ENCODE results near the gene PLSCR3.

Gene PLSCR3

DNA sequence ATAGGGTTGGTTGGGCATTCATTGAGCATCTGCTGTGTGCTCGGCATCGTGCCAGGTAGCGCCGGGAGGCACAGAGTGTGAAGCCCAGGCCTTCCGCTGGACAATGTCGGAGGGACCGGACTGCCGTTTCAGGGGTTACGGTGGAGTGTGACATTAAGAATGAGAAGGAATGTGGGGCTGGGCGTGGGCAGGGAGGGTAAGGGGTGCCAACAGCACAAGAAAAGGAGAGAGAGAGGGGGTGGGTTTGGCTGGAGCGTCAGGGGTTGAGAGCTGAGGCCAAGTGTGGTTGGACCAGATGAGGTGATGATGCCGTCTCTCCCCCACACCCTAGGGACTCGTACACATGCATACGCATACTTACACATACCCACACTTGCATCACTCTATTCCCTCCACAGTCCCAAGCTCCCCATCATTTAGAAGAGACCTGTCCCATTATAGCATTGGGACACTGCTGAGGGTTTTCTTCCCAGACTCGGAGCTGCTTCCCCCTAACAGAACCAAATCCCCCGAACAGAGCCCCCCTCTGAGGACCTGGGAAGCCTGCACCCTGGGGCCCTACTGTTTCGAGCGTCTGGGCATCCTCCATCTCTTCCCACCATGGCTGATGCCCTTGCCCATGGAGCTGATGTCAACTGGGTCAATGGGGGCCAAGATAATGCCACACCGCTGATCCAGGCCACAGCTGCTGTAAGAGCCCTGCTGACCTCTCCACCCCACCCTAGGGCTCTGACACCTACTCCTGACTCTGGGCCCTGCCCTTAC lies 45.7 kb downstream of the PLSCR3 start:
- no peak for TF ChIP-seq ZNF70 (CRISPR knock-in tag; IDR thresholded peaks at IDR 0.05)
- TF ChIP-seq, protein P1, sequence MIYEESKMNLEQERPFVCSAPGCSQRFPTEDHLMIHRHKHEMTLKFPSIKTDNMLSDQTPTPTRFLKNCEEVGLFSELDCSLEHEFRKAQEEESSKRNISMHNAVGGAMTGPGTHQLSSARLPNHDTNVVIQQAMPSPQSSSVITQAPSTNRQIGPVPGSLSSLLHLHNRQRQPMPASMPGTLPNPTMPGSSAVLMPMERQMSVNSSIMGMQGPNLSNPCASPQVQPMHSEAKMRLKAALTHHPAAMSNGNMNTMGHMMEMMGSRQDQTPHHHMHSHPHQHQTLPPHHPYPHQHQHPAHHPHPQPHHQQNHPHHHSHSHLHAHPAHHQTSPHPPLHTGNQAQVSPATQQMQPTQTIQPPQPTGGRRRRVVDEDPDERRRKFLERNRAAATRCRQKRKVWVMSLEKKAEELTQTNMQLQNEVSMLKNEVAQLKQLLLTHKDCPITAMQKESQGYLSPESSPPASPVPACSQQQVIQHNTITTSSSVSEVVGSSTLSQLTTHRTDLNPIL (CRISPR knock-in tag; IDR thresholded peaks at IDR 0.05; ENCODE audit: low read depth): no peak
- no peak for TF ChIP-seq ISL1 (CRISPR knock-in tag; IDR thresholded peaks at IDR 0.05)

DNA sequence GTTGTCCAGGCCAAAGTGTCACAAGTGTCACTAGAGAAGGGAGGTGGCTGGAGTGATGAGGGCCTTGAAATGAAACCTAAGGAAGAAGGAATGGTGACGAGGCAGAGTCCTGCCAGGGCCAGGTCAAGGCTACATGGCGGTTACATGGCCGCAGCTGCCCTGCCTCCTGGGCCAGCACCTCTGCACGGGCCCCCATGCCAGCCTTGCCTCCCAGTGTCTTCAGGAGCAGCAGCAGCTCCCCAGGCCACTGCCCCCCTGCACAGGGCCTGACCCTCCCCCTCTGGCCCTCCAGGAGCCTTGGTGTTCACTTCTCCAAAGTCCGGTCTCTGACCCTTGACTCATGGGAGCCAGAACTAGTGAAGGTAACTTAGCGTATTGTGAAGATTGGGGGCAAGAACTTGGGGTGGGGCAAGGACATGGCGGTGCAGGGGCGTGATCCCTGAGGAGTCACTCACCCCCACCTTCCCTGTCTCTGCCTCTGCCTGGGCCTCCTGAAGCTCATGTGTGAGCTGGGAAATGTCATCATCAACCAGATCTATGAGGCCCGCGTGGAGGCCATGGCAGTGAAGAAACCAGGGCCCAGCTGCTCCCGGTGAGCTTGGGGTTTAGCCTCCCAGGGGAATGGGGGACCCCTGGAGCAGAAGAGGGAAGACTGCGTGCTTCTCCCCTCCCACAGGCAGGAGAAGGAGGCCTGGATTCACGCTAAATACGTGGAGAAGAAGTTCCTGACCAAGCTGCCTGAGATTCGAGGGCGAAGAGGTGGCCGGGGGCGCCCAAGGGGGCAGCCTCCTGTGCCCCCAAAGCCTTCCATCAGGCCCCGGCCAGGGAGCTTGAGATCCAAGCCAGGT lies 46.5 kb downstream of the PLSCR3 start:
- no peak for ATAC-seq
- TF ChIP-seq ISL1 (CRISPR knock-in tag; IDR thresholded peaks at IDR 0.05): no peak
- TF ChIP-seq ARNTL (CRISPR knock-in tag; IDR thresholded peaks at IDR 0.05; ENCODE audit: borderline replicate concordance, low read depth): no peak
- TF ChIP-seq ZNF70 (CRISPR knock-in tag; IDR thresholded peaks at IDR 0.05): no peak
- TF ChIP-seq, protein P1 (CRISPR knock-in tag; IDR thresholded peaks at IDR 0.05; ENCODE audit: low read depth): no peak
- TF ChIP-seq ZNF565 (CRISPR knock-in tag; conservative IDR thresholded peaks at IDR 0.05; ENCODE audit: low read depth): no peak
- no peak for TF ChIP-seq PPARA (CRISPR knock-in tag; IDR thresholded peaks at IDR 0.05; ENCODE audit: borderline replicate concordance)

More for the DNA sequence above, 45.7 kb downstream of the PLSCR3 start:
- ATAC-seq: no peak

GRCh38 chr17:7346761-7347614 lies 47.3 kb downstream of the PLSCR3 start:
- no peak for ATAC-seq
- TF ChIP-seq BACH2 (CRISPR knock-in tag; IDR thresholded peaks at IDR 0.05; ENCODE audit: borderline replicate concordance): no peak
- TF ChIP-seq GLIS3 (CRISPR knock-in tag; IDR thresholded peaks at IDR 0.05): no peak
- TF ChIP-seq ZFP3 (CRISPR knock-in tag; IDR thresholded peaks at IDR 0.05): no peak
- TF ChIP-seq ISL1 (CRISPR knock-in tag; IDR thresholded peaks at IDR 0.05): no peak
- TF ChIP-seq POU6F1 (CRISPR knock-in tag; IDR thresholded peaks at IDR 0.05; ENCODE audit: borderline replicate concordance, low read depth): no peak
- TF ChIP-seq ESRRG (CRISPR knock-in tag; IDR thresholded peaks at IDR 0.05): no peak
- no peak for TF ChIP-seq ZNF565 (CRISPR knock-in tag; conservative IDR thresholded peaks at IDR 0.05; ENCODE audit: low read depth)
- no peak for TF ChIP-seq PPARA (CRISPR knock-in tag; IDR thresholded peaks at IDR 0.05; ENCODE audit: borderline replicate concordance)
- TF ChIP-seq CSRNP3 (CRISPR knock-in tag; IDR thresholded peaks at IDR 0.05): no peak
- no peak for TF ChIP-seq SNAI2 (CRISPR knock-in tag; IDR thresholded peaks at IDR 0.05)
- no peak for TF ChIP-seq TOX (CRISPR knock-in tag; IDR thresholded peaks at IDR 0.05; ENCODE audit: borderline replicate concordance)
- no peak for TF ChIP-seq ZNF8 (CRISPR knock-in tag; IDR thresholded peaks at IDR 0.05)

DNA sequence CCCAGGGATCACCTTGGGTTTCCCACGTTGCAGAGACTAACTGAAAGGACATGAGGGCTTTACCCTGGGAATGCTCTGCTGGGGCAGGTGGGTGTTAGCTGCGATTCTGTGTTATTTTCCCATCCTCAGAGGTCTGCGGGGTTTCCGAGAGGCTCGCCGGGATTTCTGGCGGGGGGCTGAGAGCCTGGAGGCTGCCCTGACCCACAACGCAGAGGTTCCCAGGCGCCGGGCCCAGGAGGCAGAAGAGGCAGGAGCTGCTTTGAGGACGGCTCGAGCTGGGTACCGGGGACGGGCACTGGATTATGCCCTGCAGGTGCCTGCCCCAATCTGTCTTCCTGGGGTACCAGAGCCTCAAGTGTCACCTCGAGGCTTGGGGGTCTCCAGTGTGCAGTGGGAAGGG lies 51.1 kb downstream of the PLSCR3 start:
- no peak for ATAC-seq
- no peak for TF ChIP-seq ZFP30 (CRISPR knock-in tag; IDR thresholded peaks at IDR 0.05)
- no peak for TF ChIP-seq PPARA (CRISPR knock-in tag; IDR thresholded peaks at IDR 0.05; ENCODE audit: borderline replicate concordance)
- no peak for TF ChIP-seq ZC3H10 (CRISPR knock-in tag; IDR thresholded peaks at IDR 0.05)
- TF ChIP-seq CSDC2 (CRISPR knock-in tag; IDR thresholded peaks at IDR 0.05): no peak
- no peak for TF ChIP-seq TOX (CRISPR knock-in tag; IDR thresholded peaks at IDR 0.05; ENCODE audit: borderline replicate concordance)
- TF ChIP-seq ARNTL (CRISPR knock-in tag; IDR thresholded peaks at IDR 0.05; ENCODE audit: borderline replicate concordance, low read depth): no peak
- no peak for TF ChIP-seq RARB (CRISPR knock-in tag; IDR thresholded peaks at IDR 0.05)
- TF ChIP-seq ZNF8 (CRISPR knock-in tag; IDR thresholded peaks at IDR 0.05): no peak
- TF ChIP-seq BACH2 (CRISPR knock-in tag; IDR thresholded peaks at IDR 0.05; ENCODE audit: borderline replicate concordance): no peak
- no peak for TF ChIP-seq TCF4 (CRISPR knock-in tag; IDR thresholded peaks at IDR 0.05; ENCODE audit: borderline replicate concordance)
- TF ChIP-seq POU6F1 (CRISPR knock-in tag; IDR thresholded peaks at IDR 0.05; ENCODE audit: borderline replicate concordance, low read depth): no peak
- no peak for TF ChIP-seq ZNF565 (CRISPR knock-in tag; conservative IDR thresholded peaks at IDR 0.05; ENCODE audit: low read depth)
- no peak for TF ChIP-seq GLIS3 (CRISPR knock-in tag; IDR thresholded peaks at IDR 0.05)
- TF ChIP-seq ISL1 (CRISPR knock-in tag; IDR thresholded peaks at IDR 0.05): no peak
- no peak for TF ChIP-seq PATZ1 (CRISPR knock-in tag; IDR thresholded peaks at IDR 0.05; ENCODE audit: borderline replicate concordance)
